Karpas-422 (cell line): ENCODE measurements around the gene FZR1. TPM values are rescaled to one million over a fixed set of nuclear protein-coding genes. Genes with fewer than 3 reads are reported as not detected.

Source experiments
- DNase-seq: peaks from one replicate; pipeline ENCODE4 v3.0.0-alpha.2; 2015
- H2AFZ ChIP-seq: fragments of 200-600 bp; sonication (generic); 2 replicates; pipeline ENCODE4 v1.6.1; 2014; ENCODE audit warnings: antibody characterized with exemption, low read length, mixed read lengths
- H3K27ac ChIP-seq: fragments of 200-600 bp; sonication (generic); 2 replicates; pipeline ENCODE4 v1.5.1; 2014; ENCODE audit warnings: mild to moderate bottlenecking, low read length, moderate library complexity
- H3K27me3 ChIP-seq: fragments of 200-600 bp; sonication (generic); 2 replicates; pipeline ENCODE4 v1.6.1; 2014; ENCODE audit warnings: low read length, mixed read lengths
- H3K36me3 ChIP-seq: fragments of 200-600 bp; sonication (generic); 2 replicates; pipeline ENCODE4 v1.6.1; 2014; ENCODE audit warnings: low read length, mixed read lengths; ENCODE audit not compliant: insufficient read depth
- H3K4me1 ChIP-seq: fragments of 200-600 bp; sonication (generic); 2 replicates; pipeline ENCODE4 v1.6.1; 2014; ENCODE audit warnings: mild to moderate bottlenecking, low read length, mixed read lengths
- H3K4me2 ChIP-seq: fragments of 200-600 bp; sonication (generic); 2 replicates; pipeline ENCODE4 v1.6.1; 2014; ENCODE audit warnings: low read length, low read depth, mild to moderate bottlenecking; ENCODE audit not compliant: poor library complexity, severe bottlenecking
- H3K4me3 ChIP-seq: fragments of 200-600 bp; sonication (generic); 2 replicates; pipeline ENCODE4 v1.5.1; 2014; ENCODE audit warnings: mild to moderate bottlenecking, antibody characterized with exemption, low read length, mixed read lengths
- H3K79me2 ChIP-seq: fragments of 200-600 bp; sonication (generic); 2 replicates; pipeline ENCODE4 v1.6.1; 2014; ENCODE audit warnings: mild to moderate bottlenecking, low read length, mixed read lengths
- H3K9ac ChIP-seq: fragments of 200-600 bp; sonication (generic); 2 replicates; pipeline ENCODE4 v1.6.0; 2014; ENCODE audit warnings: low read length
- H3K9me2 ChIP-seq: fragments of 200-600 bp; sonication (generic), shearing (Covaris generic); replicated peaks from 2 replicates; pipeline ENCODE4 v1.6.0; 2014; ENCODE audit warnings: mild to moderate bottlenecking, low read length, moderate library complexity; ENCODE audit not compliant: insufficient read depth
- H3K9me3 ChIP-seq: fragments of 300-700, 200-600 bp; sonication (generic); 2 replicates; pipeline ENCODE4 v1.6.1; 2014; ENCODE audit warnings: low read length, mixed read lengths
- H4K20me1 ChIP-seq: fragments of 200-600 bp; sonication (generic); 2 replicates; pipeline ENCODE4 v1.6.1; 2014; ENCODE audit warnings: mild to moderate bottlenecking, antibody characterized with exemption, low read length, low read depth; ENCODE audit not compliant: insufficient read depth
- total RNA-seq: library from RNA; depleted of rRNA; stranded (reverse); fragments of >200 nt; shearing (Covaris generic); gene quantifications from 2 replicates; pipeline ENCODE4 v1.2.3, GENCODE V29; 2014; ENCODE audit warnings: low replicate concordance

FZR1 gene
- total RNA-seq, 1 experiment from 2014 or later, result 22.8 TPM

GRCh38 chr19:3497757-3498520 lies 8.2 kb upstream of the FZR1 start:
- H3K27me3 ChIP-seq, result no peaks in the 10 kb centered on the region
- no peak overlapping the region for H3K9ac ChIP-seq
- H3K9me2 ChIP-seq, result no peaks in the 10 kb centered on the region
- no peak overlapping the region for H3K4me3 ChIP-seq
- H2AFZ ChIP-seq, result no peak overlapping the region
- no peaks in the 10 kb centered on the region for H3K9me3 ChIP-seq
- H3K4me2 ChIP-seq, result no peak overlapping the region
- peaks cover 9% of the 10 kb centered on the region for H3K4me1 ChIP-seq
- DNase-seq, result no peak
- H3K36me3 ChIP-seq, result no peaks in the 10 kb centered on the region
- no peaks in the 10 kb centered on the region for H4K20me1 ChIP-seq
- no peak overlapping the region for H3K27ac ChIP-seq
- peaks cover 33% of the 10 kb centered on the region for H3K79me2 ChIP-seq

- Histone ChIP-seq H2AFZ (peak overlapping the region; percentile 24; the same call in 1 of the 2 replicates), H3K27me3 (no peaks in the 10 kb centered on the region), H3K4me2 (peak overlapping the region; percentile 91), H3K27ac (no peak overlapping the region; the same call in 1 of the 2 replicates), H4K20me1 (no peaks in the 10 kb centered on the region), H3K79me2 (peaks cover 36% of the 10 kb centered on the region), H3K9me3 (no peaks in the 10 kb centered on the region), H3K9me2 (no peaks in the 10 kb centered on the region), H3K36me3 (no peaks in the 10 kb centered on the region), H3K4me3 (peak overlapping the region; percentile 97), H3K9ac (peak overlapping the region; percentile 93), H3K4me1 (peaks cover 13% of the 10 kb centered on the region)
- peak; percentile 56 for DNase-seq
Observed at GRCh38 chr19:3499738-3500428, 6.2 kb upstream of the FZR1 start.

GRCh38 chr19:3500429-3501101 lies 5.5 kb upstream of the FZR1 start, which contains the start of gene DOHH:
Gene DOHH, minus strand, starts transcription at chr19:3500674. Its CDS starts 3,860 bp downstream, at chr19:3496814.
- Histone ChIP-seq H3K4me2 (peak within 1 kb of the TSS; percentile 91), H3K36me3 (no peaks in the 10 kb centered on the region), H3K79me2 (peaks cover 36% of the 10 kb centered on the region), H3K27ac (peak within 1 kb of the TSS; percentile 56), H3K9ac (peak within 1 kb of the TSS; percentile 93), H4K20me1 (no peaks in the 10 kb centered on the region), H3K9me2 (no peaks in the 10 kb centered on the region), H3K27me3 (no peaks in the 10 kb centered on the region), H2AFZ (peak within 1 kb of the TSS; percentile 24; the same call in 1 of the 2 replicates), H3K4me3 (peak within 1 kb of the TSS; percentile 97), H3K4me1 (peaks cover 19% of the 10 kb centered on the region), H3K9me3 (no peaks in the 10 kb centered on the region)
- peak; percentile 99 for DNase-seq

DNA sequence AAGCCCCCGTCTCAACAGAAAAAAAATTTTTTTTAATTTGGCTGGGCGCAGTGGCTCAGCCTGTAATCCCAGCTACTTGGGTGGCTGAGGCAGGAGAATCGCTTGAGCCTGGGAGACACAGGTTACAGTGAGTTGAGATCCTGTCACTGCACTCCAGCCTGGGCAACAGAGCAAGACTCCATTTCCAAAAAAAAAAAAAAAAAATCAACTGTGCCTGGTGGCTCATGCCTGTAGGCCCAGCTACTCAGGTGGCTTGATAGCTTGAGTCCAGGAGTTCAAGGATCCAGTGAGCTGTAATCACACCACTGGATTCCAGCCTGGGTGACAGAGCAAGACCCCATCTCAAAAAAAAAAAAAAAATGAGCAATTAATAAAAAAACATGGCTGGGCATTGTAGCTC lies 4.3 kb upstream of the FZR1 start:
- Histone ChIP-seq H3K4me1 (peaks cover 19% of the 10 kb centered on the region), H3K4me3 (no peak overlapping the region), H3K9me3 (no peaks in the 10 kb centered on the region), H3K79me2 (peaks cover 42% of the 10 kb centered on the region), H4K20me1 (no peaks in the 10 kb centered on the region), H3K4me2 (no peak overlapping the region), H3K27ac (no peak overlapping the region), H2AFZ (no peak overlapping the region), H3K27me3 (no peaks in the 10 kb centered on the region), H3K9ac (no peak overlapping the region), H3K36me3 (no peaks in the 10 kb centered on the region), H3K9me2 (no peaks in the 10 kb centered on the region)
- DNase-seq, result no peak

DNA sequence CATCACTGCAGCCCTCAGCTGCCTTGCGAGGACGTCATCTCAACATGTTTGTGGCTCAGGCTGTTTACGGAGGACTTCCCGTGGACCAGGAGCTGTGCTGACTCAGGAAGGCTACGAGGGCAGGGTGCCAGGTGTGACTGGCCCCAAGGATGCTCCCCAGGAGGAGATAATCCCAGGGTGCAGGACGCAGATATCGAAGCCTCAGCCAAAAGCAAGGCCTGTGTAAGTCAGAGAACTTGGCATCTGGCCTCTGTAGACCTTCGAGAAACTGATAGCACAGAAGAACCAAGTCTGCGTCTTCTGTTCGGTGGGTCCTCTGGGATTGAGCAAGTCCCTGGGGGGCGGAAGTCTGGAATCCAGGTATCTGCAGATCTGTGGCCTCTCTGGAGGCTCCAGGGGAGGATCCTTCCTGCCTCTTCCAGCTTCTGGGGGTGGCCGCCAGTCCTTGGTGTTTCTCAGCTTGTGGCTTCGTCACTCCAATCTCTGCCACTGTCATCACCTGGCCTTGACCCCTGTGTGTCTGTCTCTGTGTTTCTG lies 3.0 kb upstream of the FZR1 start:
- no peak overlapping the region for H3K9ac ChIP-seq

GRCh38 chr19:3504735-3505134 lies 1.4 kb upstream of the FZR1 start:
- Histone ChIP-seq H3K4me1 (peaks cover 20% of the 10 kb centered on the region), H3K4me3 (peak overlapping the region; percentile 76; the same call in 1 of the 2 replicates), H3K79me2 (peaks cover 46% of the 10 kb centered on the region), H3K9me2 (no peaks in the 10 kb centered on the region), H3K27me3 (no peaks in the 10 kb centered on the region), H3K27ac (no peak overlapping the region), H3K36me3 (no peaks in the 10 kb centered on the region), H3K9me3 (no peaks in the 10 kb centered on the region), H2AFZ (no peak overlapping the region), H4K20me1 (peaks cover 10% of the 10 kb centered on the region; the same call in 1 of the 2 replicates), H3K9ac (peak overlapping the region; percentile 85), H3K4me2 (peak overlapping the region; percentile 89)
- no peak for DNase-seq

More for the DNA sequence above, 3.0 kb upstream of the FZR1 start:
- Histone ChIP-seq H3K9me3 (no peaks in the 10 kb centered on the region), H3K79me2 (peaks cover 43% of the 10 kb centered on the region), H3K36me3 (no peaks in the 10 kb centered on the region), H3K9me2 (no peaks in the 10 kb centered on the region), H3K4me1 (peaks cover 28% of the 10 kb centered on the region), H3K27me3 (no peaks in the 10 kb centered on the region), H2AFZ (no peak overlapping the region), H4K20me1 (peaks cover 5% of the 10 kb centered on the region; the same call in 1 of the 2 replicates), H3K4me3 (no peak overlapping the region), H3K4me2 (no peak overlapping the region), H3K27ac (no peak overlapping the region)
- DNase-seq, result no peak

DNA sequence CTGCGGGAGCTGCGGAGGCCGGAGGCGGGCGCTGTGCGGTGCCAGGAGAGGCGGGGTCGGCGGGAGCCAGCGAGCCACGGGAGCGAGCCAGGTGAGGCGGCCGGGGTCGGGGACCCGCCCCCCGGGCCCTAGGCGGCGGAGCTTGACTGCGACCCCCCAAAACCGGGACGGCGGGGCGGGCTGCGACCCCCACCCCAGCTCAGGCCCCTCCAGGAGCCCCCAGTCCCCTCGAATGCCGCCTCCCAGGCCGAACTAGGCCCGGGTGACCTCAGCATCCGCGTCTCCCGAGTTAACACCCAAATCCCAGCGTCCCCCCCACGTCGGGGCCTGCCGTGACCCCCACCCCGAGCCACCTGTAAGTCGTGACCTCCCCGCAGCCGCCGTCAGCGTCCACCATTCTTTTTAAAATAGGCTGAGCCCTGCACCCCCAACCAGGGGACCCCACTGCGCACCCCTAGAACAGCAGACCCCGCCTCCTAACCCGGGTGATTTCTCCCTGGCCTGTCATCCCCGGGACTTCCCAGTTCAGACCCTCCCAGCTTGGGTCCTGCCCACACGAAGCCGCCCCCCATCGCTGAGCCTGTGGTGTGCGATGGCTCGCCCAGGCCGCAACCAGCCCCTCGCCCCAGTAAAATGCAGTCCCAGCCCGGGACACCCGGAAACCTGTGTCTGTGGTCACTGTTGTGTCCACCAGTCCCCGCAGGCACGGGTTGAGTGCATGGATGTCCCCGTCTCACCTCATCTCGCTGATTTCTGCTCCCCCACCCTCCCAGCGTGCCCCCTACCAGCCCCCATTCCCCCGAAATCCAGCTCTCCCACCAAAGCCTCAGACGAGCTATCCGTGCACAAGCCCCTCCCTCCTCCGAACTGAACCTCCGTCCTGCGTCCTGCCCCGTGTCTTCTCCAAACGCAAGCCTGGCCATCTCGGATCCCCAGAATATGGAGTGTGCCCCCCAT lies 551 bp downstream of the FZR1 start:
- H3K27me3 ChIP-seq, result no peaks in the 10 kb centered on the region
- H2AFZ ChIP-seq, result no peak overlapping the region
- no peaks in the 10 kb centered on the region for H3K36me3 ChIP-seq
- no peaks in the 10 kb centered on the region for H3K9me2 ChIP-seq
- H3K4me1 ChIP-seq, result peaks cover 19% of the 10 kb centered on the region
- H3K4me3 ChIP-seq, result peak overlapping the region; percentile 88
- peaks cover 58% of the 10 kb centered on the region for H3K79me2 ChIP-seq
- no peaks in the 10 kb centered on the region for H3K9me3 ChIP-seq
- peak; percentile 64 for DNase-seq
- H4K20me1 ChIP-seq, result peaks cover 14% of the 10 kb centered on the region; the same call in 1 of the 2 replicates
- peak overlapping the region; percentile 57 for H3K27ac ChIP-seq
- peak overlapping the region; percentile 73 for H3K4me2 ChIP-seq
- peak overlapping the region; percentile 97 for H3K9ac ChIP-seq
